ENCODE results near the gene RASSF8. TPM values are rescaled to one million over a fixed set of nuclear protein-coding genes. Genes with fewer than 3 reads are reported as not detected.

RASSF8 gene
- total RNA-seq, 1 experiment from 2014 or later: 22.4 TPM

DNA sequence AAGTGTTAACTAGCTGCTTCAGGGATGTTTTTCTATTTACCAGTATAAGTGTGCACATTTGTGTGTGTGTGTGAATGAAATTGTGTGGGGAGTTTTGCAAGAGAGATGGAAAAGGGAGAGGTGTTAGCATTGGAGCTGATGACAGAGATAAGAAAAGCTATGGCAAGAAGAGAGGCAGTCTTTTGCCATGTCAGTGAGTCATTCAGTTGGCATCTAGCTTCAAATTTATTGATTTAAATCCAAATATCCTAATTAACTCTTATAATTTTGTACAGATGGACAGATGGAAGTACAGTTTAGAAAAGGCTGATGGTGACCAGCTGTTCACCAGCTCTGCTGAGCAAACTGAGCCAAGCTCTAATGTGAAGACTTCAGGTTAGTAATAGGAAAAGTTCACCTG is 169.7 kb downstream of the RASSF8 start:
- H3K4me1 ChIP-seq: 0 out of 2 replicates have a peak, but pooled peaks cover 6% of the 10 kb centered on the region
- 0 out of 2 replicates have a peak, but pooled peaks cover 6% of the 10 kb centered on the region for H3K27me3 ChIP-seq
- no peak overlapping the region for H3K27ac ChIP-seq
- no peaks in the 10 kb centered on the region for H3K36me3 ChIP-seq
- no peaks in the 10 kb centered on the region for H3K9me3 ChIP-seq (replicated peaks)
- no peak overlapping the region for H3K4me3 ChIP-seq
- no peak for DNase-seq

Other genes with a start within 250 kb of the RASSF8 start
- 3.1 and 4.1 TPM in 2 replicates for gene BHLHE41, start 166.4 kb downstream of the RASSF8 start, total RNA-seq (2014; rRNA removed; shearing (Covaris generic))
- 2.8 and 4.0 TPM in 2 replicates for gene SSPN, start 236.9 kb downstream of the RASSF8 start, total RNA-seq (2014; rRNA removed; shearing (Covaris generic))

Measured in SJCRH30 (cell line).